HFF-Myc (cell line): ENCODE measurements around the gene RAB3GAP1.
"Not testable (repeated sequence)": the region's sequence is repeated elsewhere in the genome, so short reads cannot be mapped to it uniquely, and the experiment has no call there.

Experiments
- DNase-seq: peaks from one replicate; pipeline ENCODE4 v3.0.0-alpha.2; 2011; ENCODE audit warnings: low read depth; ENCODE audit errors: extremely low read depth
- H3K4me3 ChIP-seq: replicated peaks from 2 replicates; pipeline ENCODE4 v1.5.1; 2011; ENCODE audit warnings: low read depth, mild to moderate bottlenecking, control low read depth, low read length
- CTCF ChIP-seq: IDR thresholded peaks from 2 replicates; pipeline ENCODE4 v1.5.1; 2012; ENCODE audit warnings: mild to moderate bottlenecking, low read depth, low read length, control low read depth; ENCODE audit errors: missing control alignments

RAB3GAP1 gene

GRCh38 chr2:135099802-135100483, 47.9 kb downstream of the RAB3GAP1 start:
- no peak for TF ChIP-seq CTCF
- DNase-seq, result no peak
- H3K4me3 ChIP-seq, result no peak overlapping the region

GRCh38 chr2:135103843-135104242, 51.8 kb downstream of the RAB3GAP1 start:
- no peak for TF ChIP-seq CTCF
- H3K4me3 ChIP-seq, result no peak overlapping the region
- no peak for DNase-seq

GRCh38 chr2:135105513-135106316, 53.6 kb downstream of the RAB3GAP1 start:
- DNase-seq, H3K4me3 ChIP-seq: not testable (repeated sequence)

GRCh38 chr2:135113322-135113721, 61.2 kb downstream of the RAB3GAP1 start:
- TF ChIP-seq CTCF, result no peak
- no peak for DNase-seq
- H3K4me3 ChIP-seq, result no peak overlapping the region

GRCh38 chr2:135119582-135119981, 67.5 kb downstream of the RAB3GAP1 start:
- H3K4me3 ChIP-seq, result no peak overlapping the region
- DNase-seq, result no peak
- no peak for TF ChIP-seq CTCF

- DNase-seq, result no peak
- H3K4me3 ChIP-seq, result no peak overlapping the region
- TF ChIP-seq CTCF, result no peak
Measured at GRCh38 chr2:135121016-135121657, 69.0 kb downstream of the RAB3GAP1 start.

- not testable (repeated sequence) for DNase-seq, H3K4me3 ChIP-seq
Measured at GRCh38 chr2:135121658-135122039, 69.6 kb downstream of the RAB3GAP1 start.
